Measurements from ENCODE around the gene SAV1.

GRCh38 chr14:50620341-50620740, 47.8 kb downstream of the SAV1 start:
- TF ChIP-seq, protein P1, sequence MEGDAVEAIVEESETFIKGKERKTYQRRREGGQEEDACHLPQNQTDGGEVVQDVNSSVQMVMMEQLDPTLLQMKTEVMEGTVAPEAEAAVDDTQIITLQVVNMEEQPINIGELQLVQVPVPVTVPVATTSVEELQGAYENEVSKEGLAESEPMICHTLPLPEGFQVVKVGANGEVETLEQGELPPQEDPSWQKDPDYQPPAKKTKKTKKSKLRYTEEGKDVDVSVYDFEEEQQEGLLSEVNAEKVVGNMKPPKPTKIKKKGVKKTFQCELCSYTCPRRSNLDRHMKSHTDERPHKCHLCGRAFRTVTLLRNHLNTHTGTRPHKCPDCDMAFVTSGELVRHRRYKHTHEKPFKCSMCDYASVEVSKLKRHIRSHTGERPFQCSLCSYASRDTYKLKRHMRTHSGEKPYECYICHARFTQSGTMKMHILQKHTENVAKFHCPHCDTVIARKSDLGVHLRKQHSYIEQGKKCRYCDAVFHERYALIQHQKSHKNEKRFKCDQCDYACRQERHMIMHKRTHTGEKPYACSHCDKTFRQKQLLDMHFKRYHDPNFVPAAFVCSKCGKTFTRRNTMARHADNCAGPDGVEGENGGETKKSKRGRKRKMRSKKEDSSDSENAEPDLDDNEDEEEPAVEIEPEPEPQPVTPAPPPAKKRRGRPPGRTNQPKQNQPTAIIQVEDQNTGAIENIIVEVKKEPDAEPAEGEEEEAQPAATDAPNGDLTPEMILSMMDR (IDR thresholded peaks at IDR 0.05), result no peak
- no peak for TF ChIP-seq POLR2A (IDR thresholded peaks at IDR 0.05)

Data from esophagus squamous epithelium (tissue), 4 donors.